HG02981 (cell line): ENCODE measurements around the gene CCNG2.

ENCODE experiments used
- ATAC-seq: cut with Tn5 transposase; IDR thresholded peaks from one replicate; pipeline ENCODE4 v1.9.1; 2021; ENCODE audit warnings: mild to moderate bottlenecking, moderate library complexity; ENCODE audit not compliant: unreplicated experiment

Gene CCNG2

DNA sequence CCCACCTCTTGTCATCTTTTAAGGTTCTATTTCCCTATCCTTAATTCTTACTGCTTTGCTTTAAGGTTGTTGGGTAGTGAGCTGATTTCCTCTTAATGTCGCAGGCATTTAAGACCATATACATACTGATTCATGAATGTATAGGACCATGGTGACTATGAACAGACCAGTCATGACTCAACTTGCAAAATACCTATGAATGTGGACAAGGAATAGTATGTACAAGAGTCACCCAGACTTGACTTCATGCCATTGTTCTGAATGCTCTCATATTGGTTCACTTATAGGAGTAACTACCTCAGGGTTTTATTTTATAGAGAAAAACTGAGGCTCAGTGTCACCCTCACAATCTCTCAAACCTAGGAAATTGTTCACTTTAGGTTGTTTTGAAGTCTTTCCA, 44.3 kb downstream of the CCNG2 start:
- no peak for ATAC-seq

DNA sequence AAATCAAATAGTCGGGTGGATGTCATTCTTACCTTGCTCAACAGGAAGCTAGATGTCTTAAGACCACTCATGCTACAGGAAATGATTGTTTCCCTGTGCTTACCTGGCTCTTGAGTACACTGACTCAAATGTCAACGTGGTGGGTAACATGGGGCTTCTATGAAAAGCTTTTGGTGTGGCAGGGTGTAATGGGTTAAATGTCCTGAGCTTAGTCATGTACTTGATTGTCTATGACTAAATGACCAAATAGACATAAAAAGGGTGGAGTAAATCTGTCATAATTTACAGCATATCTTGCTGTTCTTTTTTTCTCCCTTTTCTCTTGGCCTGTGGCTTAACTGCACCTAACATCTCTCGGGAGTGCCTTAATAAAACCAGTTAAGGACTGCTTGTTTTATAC, 44.9 kb downstream of the CCNG2 start:
- ATAC-seq = no peak

DNA sequence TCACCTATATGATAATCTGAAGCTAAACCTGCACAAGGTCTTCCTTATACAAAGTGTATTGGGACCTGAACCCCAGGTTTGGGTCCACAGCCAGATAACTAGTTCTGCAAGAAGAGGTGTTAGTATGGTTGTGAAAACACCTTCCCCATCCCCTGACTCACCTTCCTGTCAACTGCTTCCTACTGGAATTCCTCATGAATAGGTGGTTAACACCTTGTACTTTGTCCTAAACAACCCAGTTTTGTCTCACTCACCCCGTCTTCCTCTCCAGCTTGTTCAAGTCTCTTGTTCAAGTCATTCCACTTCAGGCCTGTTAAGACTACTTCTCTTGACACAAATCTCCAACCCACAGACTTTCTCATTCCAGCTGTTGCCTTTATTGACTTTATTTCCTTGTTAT, 45.5 kb downstream of the CCNG2 start:
- no peak for ATAC-seq

DNA sequence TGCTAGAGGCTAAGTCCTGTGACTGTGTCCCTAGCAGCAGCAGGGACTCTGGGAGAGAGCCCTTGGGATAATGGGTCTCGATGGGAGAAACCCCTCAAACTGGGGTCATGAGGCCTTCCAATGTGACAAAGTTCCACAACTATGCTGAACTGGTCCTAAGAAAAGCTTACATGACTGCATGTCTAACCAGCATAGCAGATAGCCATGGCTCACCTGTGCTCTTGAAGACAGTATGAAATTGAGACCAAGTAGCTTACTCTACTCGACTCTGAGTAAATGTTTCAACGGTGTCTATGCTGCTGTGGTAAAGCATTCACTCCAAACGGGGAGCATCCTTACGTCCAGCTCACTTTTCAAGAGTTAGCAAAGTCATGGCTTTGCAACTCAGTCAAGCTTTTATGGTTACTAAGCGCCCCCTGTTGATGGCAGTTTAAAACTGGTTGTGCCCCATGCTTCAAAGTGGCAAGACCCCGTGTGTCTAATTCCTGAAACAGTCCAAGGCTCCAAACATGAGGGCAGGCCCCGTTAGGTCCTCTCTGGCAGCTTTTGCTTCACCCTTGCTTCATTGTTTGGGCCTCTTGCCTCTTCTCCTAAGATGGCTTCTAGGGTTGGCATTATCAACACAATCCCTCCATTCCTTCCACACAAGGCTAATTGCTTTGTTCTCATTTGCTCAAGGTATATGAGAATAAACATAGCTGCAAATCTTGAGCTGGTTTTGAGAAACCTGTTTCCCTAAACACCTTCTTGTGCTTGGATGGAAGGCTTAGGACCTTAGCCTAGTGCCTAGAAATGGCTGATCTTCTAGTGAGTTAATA, 46.6 kb downstream of the CCNG2 start:
- ATAC-seq = no peak

DNA sequence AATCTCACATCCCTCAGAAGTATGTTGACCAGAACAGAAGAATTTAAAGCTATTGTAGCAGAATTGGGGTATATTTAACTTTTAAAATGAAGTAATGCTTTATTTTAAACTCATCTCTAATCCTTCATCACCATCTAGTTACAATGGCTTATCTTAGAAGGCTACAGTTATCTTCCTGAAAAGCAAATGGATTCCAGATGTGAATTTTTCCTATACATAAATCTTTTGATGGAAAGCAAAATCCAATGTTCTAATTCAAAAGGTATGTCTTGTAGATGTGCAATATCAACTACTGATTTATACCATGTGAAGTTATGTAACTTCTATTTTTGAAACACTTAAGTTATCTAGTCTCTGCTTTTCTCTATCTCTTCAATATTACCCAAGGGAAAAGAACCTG, 47.6 kb downstream of the CCNG2 start:
- ATAC-seq = no peak

DNA sequence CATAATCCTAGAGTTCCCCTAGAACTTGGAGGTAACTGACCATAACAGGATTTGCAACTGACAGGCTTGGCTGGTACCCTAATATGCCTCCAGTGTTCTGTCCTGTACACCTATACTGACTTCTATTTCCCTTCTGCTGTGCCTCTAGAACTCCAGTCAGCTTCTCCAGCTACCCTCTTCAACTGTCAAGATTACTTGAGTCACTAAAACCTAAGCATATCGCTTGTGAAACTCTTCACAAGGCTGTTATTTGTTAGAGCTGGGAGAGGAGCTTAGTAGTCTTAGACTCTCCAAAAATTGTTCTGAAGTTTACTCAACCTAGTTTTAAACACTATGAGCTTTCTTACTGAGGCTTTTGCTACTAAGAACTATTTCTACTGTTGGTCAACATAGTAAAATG, 52.0 kb downstream of the CCNG2 start:
- no peak for ATAC-seq

DNA sequence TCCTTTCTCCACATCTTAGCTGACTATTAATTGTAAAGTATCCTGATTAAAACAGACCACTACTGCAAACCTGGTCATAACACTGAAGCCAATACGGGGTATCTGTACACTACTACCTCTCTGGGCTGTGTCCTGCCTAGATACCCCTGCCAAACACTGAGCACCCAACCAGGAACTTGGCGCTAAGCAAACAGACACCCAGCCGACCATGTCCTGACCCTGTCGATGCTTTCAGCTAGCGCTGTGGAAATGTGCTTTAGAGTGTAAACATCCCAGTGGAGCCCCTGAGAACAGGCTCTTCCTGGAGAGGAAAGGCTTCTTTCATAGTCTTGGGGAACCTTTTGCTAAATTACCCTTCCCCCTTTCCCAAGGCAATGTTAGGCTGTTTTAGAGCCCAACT, 52.9 kb downstream of the CCNG2 start:
- no peak for ATAC-seq

DNA sequence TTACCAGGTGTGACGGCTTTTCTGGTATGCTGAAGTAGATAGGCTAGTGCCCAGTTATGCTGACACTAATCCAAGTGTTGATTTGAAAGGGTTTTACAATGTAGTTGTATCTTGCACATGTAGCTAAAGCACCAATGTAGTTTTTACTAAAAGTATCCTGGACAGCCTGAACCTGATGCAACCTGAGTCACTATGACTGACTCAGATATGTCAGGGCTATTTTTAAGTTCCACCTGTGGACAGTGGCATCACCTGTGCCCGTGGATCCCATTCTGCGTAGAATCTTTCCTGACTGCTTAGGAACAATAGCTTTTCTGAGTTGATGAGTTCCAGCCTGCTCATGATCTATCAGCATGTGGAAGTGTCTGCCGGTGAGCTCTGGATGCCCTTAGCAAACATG, 58.1 kb downstream of the CCNG2 start:
- ATAC-seq = no peak

DNA sequence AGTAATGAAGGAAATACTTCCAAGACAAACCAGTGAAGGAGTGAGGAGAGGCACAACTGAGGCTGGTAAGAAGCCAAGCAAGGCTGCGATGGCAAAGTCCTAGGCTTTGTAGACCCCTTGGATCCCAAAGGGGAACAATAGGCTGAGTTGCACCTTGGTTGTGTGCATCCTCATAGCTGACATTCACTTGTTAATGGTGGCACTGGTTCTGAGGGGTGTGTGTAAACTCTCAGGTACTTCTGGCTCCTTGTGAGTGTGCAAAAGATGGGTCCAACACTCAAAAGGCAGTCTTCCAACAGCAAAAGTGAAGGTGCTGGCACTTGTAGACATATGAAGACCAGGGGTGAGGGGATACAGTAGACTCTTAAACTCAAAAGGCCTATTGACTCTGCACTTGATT, 60.5 kb downstream of the CCNG2 start:
- ATAC-seq = no peak

DNA sequence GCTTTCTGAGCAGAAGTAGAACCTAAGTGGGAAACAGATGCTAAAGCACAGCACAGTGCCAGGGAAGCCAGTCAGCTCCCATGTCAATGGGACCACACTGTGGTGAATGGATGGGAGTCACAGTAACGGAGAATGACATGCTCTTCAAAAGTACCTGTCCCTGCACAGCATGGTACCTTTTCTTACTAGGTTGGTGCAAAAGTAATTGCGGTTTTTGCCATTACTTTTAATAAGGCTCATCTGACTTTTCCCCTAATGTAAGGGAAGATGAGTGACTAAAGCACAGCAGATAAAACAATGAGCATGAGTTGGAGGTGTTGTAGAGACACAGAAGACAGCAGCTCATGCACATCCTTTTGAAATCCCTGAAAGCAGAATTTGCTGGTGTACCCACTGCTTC, 62.3 kb downstream of the CCNG2 start:
- ATAC-seq = no peak
